Osteoblast (primary cell): ENCODE results near the gene ABLIM2. TPM values are rescaled to one million over a fixed set of nuclear protein-coding genes. Genes with fewer than 3 reads are reported as not detected.

ENCODE experiments used
- DNase-seq: peaks from one replicate; pipeline ENCODE4 v3.0.0; 2011; ENCODE audit warnings: low spot score, mixed read lengths; ENCODE audit not compliant: insufficient read length; ENCODE audit errors: missing footprints
- H2AFZ ChIP-seq: 2 replicates; pipeline ENCODE4 v1.6.0; 2011; ENCODE audit warnings: mild to moderate bottlenecking, low read length
- H3K27ac ChIP-seq: 2 replicates; pipeline ENCODE4 v1.5.1; 2011; ENCODE audit warnings: mild to moderate bottlenecking, low read depth, low read length, moderate library complexity
- H3K27me3 ChIP-seq: 2 replicates; pipeline ENCODE4 v1.6.0; 2012; ENCODE audit warnings: mild to moderate bottlenecking, control low read depth, inconsistent platforms, low read length, moderate library complexity; ENCODE audit not compliant: insufficient read depth
- H3K36me3 ChIP-seq: 2 replicates; pipeline ENCODE4 v1.5.1; 2011; ENCODE audit warnings: mild to moderate bottlenecking, low read length, control low read depth, moderate library complexity; ENCODE audit not compliant: insufficient read depth
- H3K4me1 ChIP-seq: 2 replicates; pipeline ENCODE4 v1.5.1; 2011; ENCODE audit warnings: mild to moderate bottlenecking, low read length, control low read depth, moderate library complexity; ENCODE audit not compliant: insufficient read depth
- H3K4me2 ChIP-seq: 2 replicates; pipeline ENCODE4 v1.6.0; 2011; ENCODE audit warnings: mild to moderate bottlenecking, low read length; ENCODE audit not compliant: insufficient read depth
- H3K4me3 ChIP-seq: fragments of 200-600 bp; sonication (generic); 3 replicates; pipeline ENCODE4 v1.5.1; 2012; ENCODE audit warnings: mild to moderate bottlenecking, low read length, inconsistent platforms; ENCODE audit not compliant: insufficient read depth
- H3K79me2 ChIP-seq: 2 replicates; pipeline ENCODE4 v1.6.0; 2012; ENCODE audit warnings: mild to moderate bottlenecking, low read length, control low read depth, inconsistent platforms; ENCODE audit not compliant: insufficient read depth
- H3K9me3 ChIP-seq: 2 replicates; pipeline ENCODE4 v1.5.1; 2011; ENCODE audit warnings: low read depth, low read length, control low read depth
- H4K20me1 ChIP-seq: 2 replicates; pipeline ENCODE4 v1.6.0; 2012; ENCODE audit warnings: mild to moderate bottlenecking, low read length, control low read depth; ENCODE audit not compliant: insufficient read depth
- total RNA-seq: library from RNA; depleted of rRNA; stranded (reverse); fragments of >200 nt; gene quantifications from 2 replicates; pipeline ENCODE4 v1.2.3, GENCODE V29; 2012
- TF ChIP-seq, protein P1 (sequence below): IDR thresholded peaks from 2 replicates; pipeline ENCODE4 v1.5.1; 2011; ENCODE audit warnings: mild to moderate bottlenecking, low read depth, low read length, moderate library complexity; ENCODE audit errors: extremely low read depth

The ABLIM2 gene
- total RNA-seq, 1 donor, result 0.36 TPM

DNA sequence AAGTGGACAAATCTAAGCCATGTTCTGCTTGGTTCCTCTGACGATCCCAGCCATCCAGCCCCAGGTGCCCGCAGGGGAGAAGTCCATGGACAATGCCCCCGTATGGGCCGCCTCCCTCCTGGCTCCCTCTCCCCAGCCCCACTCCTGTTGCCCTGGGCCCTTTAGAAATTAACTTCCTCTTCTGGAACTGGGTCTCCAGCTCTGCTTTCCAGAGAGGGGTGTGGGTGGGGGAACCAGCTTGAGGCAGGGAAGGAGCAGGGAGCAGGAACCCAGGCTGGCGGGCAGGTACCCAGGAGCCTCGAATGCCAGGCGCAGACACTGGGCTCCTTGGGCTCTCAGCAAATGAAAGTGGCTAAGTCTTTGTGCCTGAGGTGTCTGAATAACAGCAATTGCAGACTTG, 12.7 kb upstream of the ABLIM2 start:
- peaks cover 26% of the 10 kb centered on the region for H3K27me3 ChIP-seq
- TF ChIP-seq, protein P1, sequence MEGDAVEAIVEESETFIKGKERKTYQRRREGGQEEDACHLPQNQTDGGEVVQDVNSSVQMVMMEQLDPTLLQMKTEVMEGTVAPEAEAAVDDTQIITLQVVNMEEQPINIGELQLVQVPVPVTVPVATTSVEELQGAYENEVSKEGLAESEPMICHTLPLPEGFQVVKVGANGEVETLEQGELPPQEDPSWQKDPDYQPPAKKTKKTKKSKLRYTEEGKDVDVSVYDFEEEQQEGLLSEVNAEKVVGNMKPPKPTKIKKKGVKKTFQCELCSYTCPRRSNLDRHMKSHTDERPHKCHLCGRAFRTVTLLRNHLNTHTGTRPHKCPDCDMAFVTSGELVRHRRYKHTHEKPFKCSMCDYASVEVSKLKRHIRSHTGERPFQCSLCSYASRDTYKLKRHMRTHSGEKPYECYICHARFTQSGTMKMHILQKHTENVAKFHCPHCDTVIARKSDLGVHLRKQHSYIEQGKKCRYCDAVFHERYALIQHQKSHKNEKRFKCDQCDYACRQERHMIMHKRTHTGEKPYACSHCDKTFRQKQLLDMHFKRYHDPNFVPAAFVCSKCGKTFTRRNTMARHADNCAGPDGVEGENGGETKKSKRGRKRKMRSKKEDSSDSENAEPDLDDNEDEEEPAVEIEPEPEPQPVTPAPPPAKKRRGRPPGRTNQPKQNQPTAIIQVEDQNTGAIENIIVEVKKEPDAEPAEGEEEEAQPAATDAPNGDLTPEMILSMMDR, result no peak

DNA sequence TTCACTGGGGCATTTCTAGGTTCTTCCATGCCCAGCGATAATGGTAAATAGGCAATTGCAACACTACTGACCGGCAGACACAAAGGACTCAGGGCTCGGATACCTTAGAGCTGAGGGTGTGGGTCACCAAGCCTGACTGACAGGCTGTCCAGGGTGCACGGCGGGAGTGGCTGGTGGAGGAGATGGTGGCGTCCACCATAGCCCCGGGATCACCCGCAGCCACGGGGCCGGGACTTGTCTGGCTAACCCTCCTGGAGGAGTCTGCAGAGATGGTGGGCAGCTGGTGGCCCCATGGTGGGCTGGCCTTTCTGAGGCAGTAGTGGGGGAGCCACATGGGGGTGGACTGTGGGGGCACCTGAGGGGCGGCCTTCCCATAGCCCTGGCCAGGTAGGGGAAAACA, 11.7 kb upstream of the ABLIM2 start:
- H3K4me1 ChIP-seq, result no peaks in the 10 kb centered on the region
- H3K4me3 ChIP-seq, result no peak overlapping the region
- DNase-seq, result peak; percentile 52
- H3K79me2 ChIP-seq, result no peaks in the 10 kb centered on the region
- no peak overlapping the region for H2AFZ ChIP-seq
- no peak overlapping the region for H3K27ac ChIP-seq
- no peaks in the 10 kb centered on the region for H4K20me1 ChIP-seq
- peaks cover 6% of the 10 kb centered on the region for H3K9me3 ChIP-seq
- no peak overlapping the region for H3K4me2 ChIP-seq
- H3K27me3 ChIP-seq, result peaks cover 21% of the 10 kb centered on the region
- TF ChIP-seq, protein P1, result no peak
- H3K36me3 ChIP-seq, result no peaks in the 10 kb centered on the region

More for the DNA sequence above, 12.7 kb upstream of the ABLIM2 start:
- no peak overlapping the region for H3K27ac ChIP-seq
- H3K9me3 ChIP-seq, result peaks cover 6% of the 10 kb centered on the region
- H4K20me1 ChIP-seq, result no peaks in the 10 kb centered on the region
- no peaks in the 10 kb centered on the region for H3K36me3 ChIP-seq
- H2AFZ ChIP-seq, result no peak overlapping the region
- no peak overlapping the region for H3K4me2 ChIP-seq
- H3K79me2 ChIP-seq, result no peaks in the 10 kb centered on the region
- no peaks in the 10 kb centered on the region for H3K4me1 ChIP-seq
- no peak overlapping the region for H3K4me3 ChIP-seq
- peak; percentile 45 for DNase-seq

DNA sequence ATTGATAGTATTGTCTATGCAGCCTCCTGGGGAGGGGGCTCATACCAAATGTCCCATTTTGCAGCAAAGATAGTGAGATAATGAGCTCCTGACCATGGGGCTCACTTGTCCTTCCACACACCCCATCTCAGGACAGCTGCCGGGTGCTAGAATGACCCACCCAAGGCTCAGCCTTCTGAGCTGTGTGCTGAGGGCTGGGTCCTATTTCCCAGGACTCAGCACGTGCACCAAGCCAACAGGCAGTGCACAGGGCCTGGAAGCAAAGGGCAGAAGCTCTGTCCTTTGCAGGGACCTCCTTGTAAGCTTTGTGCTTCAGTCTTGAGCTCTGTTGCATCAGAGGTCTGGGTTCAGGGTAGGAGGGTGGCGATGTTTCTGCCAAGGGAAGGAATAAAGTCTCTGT, 11.2 kb upstream of the ABLIM2 start:
- Histone ChIP-seq H3K36me3 (no peaks in the 10 kb centered on the region), H2AFZ (no peak overlapping the region), H3K4me3 (no peak overlapping the region), H3K4me2 (no peak overlapping the region), H3K27ac (no peak overlapping the region), H3K4me1 (no peaks in the 10 kb centered on the region), H3K9me3 (peaks cover 6% of the 10 kb centered on the region), H4K20me1 (no peaks in the 10 kb centered on the region), H3K79me2 (no peaks in the 10 kb centered on the region), H3K27me3 (peaks cover 23% of the 10 kb centered on the region)
- TF ChIP-seq, protein P1, result no peak
- peak; percentile 36 for DNase-seq

DNA sequence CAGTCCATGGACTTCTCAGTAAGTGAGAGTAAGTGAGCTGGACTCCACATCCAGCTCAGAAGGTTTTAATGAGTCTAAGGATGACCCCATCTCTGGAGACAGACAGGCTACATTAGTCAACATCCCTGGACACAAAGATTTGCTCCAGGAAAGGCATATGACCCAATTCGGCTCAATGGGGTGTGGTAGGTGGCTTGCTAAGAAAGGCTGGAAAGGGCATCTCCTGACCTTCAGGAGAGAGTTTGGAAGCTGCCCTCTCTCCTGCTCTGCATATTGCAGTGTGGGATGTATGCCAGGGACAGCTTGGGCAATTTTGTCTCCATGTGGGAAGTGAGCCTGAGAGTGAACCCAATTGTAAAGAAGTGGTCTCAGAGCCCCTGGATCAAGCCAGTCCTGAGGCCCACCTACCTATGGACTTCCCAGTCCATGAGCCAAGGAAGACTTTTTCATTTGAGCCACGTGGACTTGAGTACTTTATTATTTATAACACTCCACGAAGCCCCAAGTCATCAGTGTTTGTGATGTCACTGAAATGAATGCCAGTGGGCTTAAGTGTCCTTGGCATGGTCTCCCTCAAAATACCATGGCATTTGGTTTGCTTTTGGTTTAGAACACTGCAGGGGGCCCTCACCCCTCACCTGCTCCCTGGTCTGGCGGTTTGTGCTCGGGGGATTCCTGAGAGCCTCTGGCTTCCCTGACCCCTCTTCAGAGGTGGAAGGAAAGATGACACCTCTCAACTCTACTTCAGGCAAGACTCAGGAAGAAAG, 10.4 kb upstream of the ABLIM2 start:
- H3K79me2 ChIP-seq, result no peaks in the 10 kb centered on the region
- no peak overlapping the region for H3K4me2 ChIP-seq
- no peaks in the 10 kb centered on the region for H3K36me3 ChIP-seq
- TF ChIP-seq, protein P1, result no peak
- H3K9me3 ChIP-seq, result peaks cover 6% of the 10 kb centered on the region
- no peak overlapping the region for H2AFZ ChIP-seq
- DNase-seq, result peak; percentile 60
- H4K20me1 ChIP-seq, result no peaks in the 10 kb centered on the region
- H3K27ac ChIP-seq, result no peak overlapping the region
- H3K4me3 ChIP-seq, result no peak overlapping the region
- peaks cover 26% of the 10 kb centered on the region for H3K27me3 ChIP-seq
- H3K4me1 ChIP-seq, result no peaks in the 10 kb centered on the region
